ENCODE results near the gene WDR90.

Gene WDR90

GRCh38 chr16:648781-649589 is at the start of gene WDR90:
WDR90 (plus strand) TSS chr16:649365; CDS start chr16:649417, 52 bp downstream.
- FAIRE-seq (peak; percentile 99), DNase-seq (ENCODE audit: insufficient read length, low spot score) (peak; percentile 96)

GRCh38 chr16:600781-601180 is 48.4 kb upstream of the WDR90 start:
- no peak for DNase-seq (ENCODE audit: insufficient read length, low spot score)
- FAIRE-seq, result no peak

- DNase-seq (ENCODE audit: insufficient read length, low spot score), result no peak
- no peak for FAIRE-seq
Observed at GRCh38 chr16:603933-604332, 45.2 kb upstream of the WDR90 start.

- no peak for FAIRE-seq
- DNase-seq (ENCODE audit: insufficient read length, low spot score), result no peak
Observed at GRCh38 chr16:606656-607307, 42.4 kb upstream of the WDR90 start.

- no peak for DNase-seq (ENCODE audit: insufficient read length, low spot score)
- FAIRE-seq, result no peak
Observed at GRCh38 chr16:608019-608418, 41.1 kb upstream of the WDR90 start.

- FAIRE-seq (no peak), DNase-seq (ENCODE audit: insufficient read length, low spot score) (no peak)
Observed at GRCh38 chr16:609316-609715, 39.8 kb upstream of the WDR90 start.

GRCh38 chr16:609984-610383 is 39.2 kb upstream of the WDR90 start:
- DNase-seq (ENCODE audit: insufficient read length, low spot score), result no peak
- FAIRE-seq, result no peak

GRCh38 chr16:610513-611381 is 38.4 kb upstream of the WDR90 start:
- FAIRE-seq (no peak), DNase-seq (ENCODE audit: insufficient read length, low spot score) (no peak)

GRCh38 chr16:615122-615521 is 34.0 kb upstream of the WDR90 start:
- DNase-seq (ENCODE audit: insufficient read length, low spot score) (no peak), FAIRE-seq (no peak)

- no peak for DNase-seq (ENCODE audit: insufficient read length, low spot score)
- FAIRE-seq, result no peak
Observed at GRCh38 chr16:616733-617586, 32.2 kb upstream of the WDR90 start.

- FAIRE-seq, result no peak
- no peak for DNase-seq (ENCODE audit: insufficient read length, low spot score)
Observed at GRCh38 chr16:617855-618254, 31.3 kb upstream of the WDR90 start.

GRCh38 chr16:619476-620100 is 29.6 kb upstream of the WDR90 start:
- FAIRE-seq (no peak), DNase-seq (ENCODE audit: insufficient read length, low spot score) (no peak)

- DNase-seq (ENCODE audit: insufficient read length, low spot score) (no peak), FAIRE-seq (no peak)
Observed at GRCh38 chr16:620700-621525, 28.3 kb upstream of the WDR90 start.

- FAIRE-seq (no peak), DNase-seq (ENCODE audit: insufficient read length, low spot score) (no peak)
Observed at GRCh38 chr16:621526-622105, 27.5 kb upstream of the WDR90 start.

- FAIRE-seq, result no peak
Observed at GRCh38 chr16:622920-623280, 26.3 kb upstream of the WDR90 start.

GRCh38 chr16:624526-625070 is 24.6 kb upstream of the WDR90 start:
- no peak for FAIRE-seq
- no peak for DNase-seq (ENCODE audit: insufficient read length, low spot score)

More at GRCh38 chr16:622920-623280, 26.3 kb upstream of the WDR90 start:
- no peak for DNase-seq (ENCODE audit: insufficient read length, low spot score)

- DNase-seq (ENCODE audit: insufficient read length, low spot score) (no peak), FAIRE-seq (no peak)
Observed at GRCh38 chr16:625117-625976, 23.8 kb upstream of the WDR90 start.
